SU-DHL-6 (cell line): ENCODE results near the gene SPHK1.

Experiments
- H2AFZ ChIP-seq: fragments of 200-600 bp; sonication (generic); 2 replicates; pipeline ENCODE4 v1.6.1; 2014; ENCODE audit warnings: low read depth, mild to moderate bottlenecking, moderate library complexity, mixed read lengths, antibody characterized with exemption, low read length; ENCODE audit not compliant: severe bottlenecking
- H3F3A ChIP-seq: fragments of 200-600 bp; shearing (Covaris generic); 2 replicates; pipeline ENCODE4 v1.6.0; 2016; ENCODE audit warnings: antibody characterized with exemption, mild to moderate bottlenecking; ENCODE audit not compliant: insufficient read depth
- H3K27ac ChIP-seq: fragments of 200-600 bp; sonication (generic); 2 replicates; pipeline ENCODE4 v1.5.1; 2016; ENCODE audit warnings: low read depth, mild to moderate bottlenecking, low read length, moderate library complexity, mixed read lengths
- H3K27me3 ChIP-seq: fragments of 200-600 bp; sonication (generic), shearing (Covaris generic); 2 replicates; pipeline ENCODE4 v1.6.0; 2014; ENCODE audit warnings: mild to moderate bottlenecking, low read length
- H3K36me3 ChIP-seq: fragments of 200-600 bp; sonication (generic); 2 replicates; pipeline ENCODE4 v1.6.1; 2014; ENCODE audit warnings: mild to moderate bottlenecking, low read length, mixed read lengths
- H3K4me2 ChIP-seq: fragments of 300-600, 200-600 bp; shearing (Covaris generic), sonication (generic); 2 replicates; pipeline ENCODE4 v1.6.0; 2014; ENCODE audit warnings: low read length, low read depth, mild to moderate bottlenecking; ENCODE audit not compliant: poor library complexity, severe bottlenecking
- H3K4me3 ChIP-seq: fragments of 200-600 bp; sonication (generic); 2 replicates; pipeline ENCODE4 v1.5.1; 2014; ENCODE audit warnings: antibody characterized with exemption, low read length, mild to moderate bottlenecking, mixed read lengths; ENCODE audit not compliant: insufficient read depth, poor library complexity, severe bottlenecking
- H3K79me2 ChIP-seq: fragments of 200-600 bp; sonication (generic); 2 replicates; pipeline ENCODE4 v1.6.1; 2014; ENCODE audit warnings: mild to moderate bottlenecking, low read length, moderate library complexity; ENCODE audit not compliant: insufficient read depth
- H3K9ac ChIP-seq: fragments of 200-600 bp; sonication (generic); 2 replicates; pipeline ENCODE4 v1.7.0; 2014; ENCODE audit warnings: mild to moderate bottlenecking, low read length
- H3K9me2 ChIP-seq: fragments of 200-600 bp; sonication (generic); replicated peaks from 2 replicates; pipeline ENCODE4 v1.6.1; 2014; ENCODE audit warnings: low read length; ENCODE audit not compliant: insufficient read depth
- H3K9me3 ChIP-seq: fragments of 200-600 bp; sonication (generic); 2 replicates; pipeline ENCODE4 v1.6.1; 2014; ENCODE audit warnings: low read length, mixed read lengths; ENCODE audit not compliant: insufficient read depth
- H4K20me1 ChIP-seq: fragments of 200-600 bp; sonication (generic); 2 replicates; pipeline ENCODE4 v1.6.1; 2014; ENCODE audit warnings: low read depth, mild to moderate bottlenecking, antibody characterized with exemption, low read length, moderate library complexity, mixed read lengths
- CTCF ChIP-seq: fragments of 200-600 bp; sonication (generic); IDR thresholded peaks from one replicate; pipeline ENCODE4 v1.5.1; 2017; ENCODE audit warnings: antibody characterized with exemption, mild to moderate bottlenecking, low read length, moderate library complexity; ENCODE audit not compliant: insufficient read depth, poor library complexity, severe bottlenecking
- EZH2phosphoT487 ChIP-seq: fragments of 200-600 bp; sonication (generic), shearing (Covaris generic); conservative IDR thresholded peaks from 2 replicates; pipeline ENCODE4 v1.6.1; 2018; ENCODE audit warnings: mild to moderate bottlenecking, antibody characterized with exemption, low read length, moderate library complexity, mixed read lengths

The SPHK1 gene

GRCh38 chr17:76411247-76411646, 26.8 kb downstream of the SPHK1 start:
- Histone ChIP-seq H4K20me1 (no peaks in the 10 kb centered on the region), H3K9me2 (no peaks in the 10 kb centered on the region), H3K4me3 (no peak overlapping the region), H3K36me3 (no peaks in the 10 kb centered on the region), H3F3A (no peaks in the 10 kb centered on the region), H3K9me3 (no peaks in the 10 kb centered on the region), H2AFZ (no peak overlapping the region), H3K4me2 (no peak overlapping the region), H3K9ac (no peak overlapping the region), H3K79me2 (no peaks in the 10 kb centered on the region), H3K27me3 (no peaks in the 10 kb centered on the region), H3K27ac (no peak overlapping the region)
- no peak for TF ChIP-seq EZH2phosphoT487
- no peak for TF ChIP-seq CTCF

GRCh38 chr17:76414334-76415295, 30.2 kb downstream of the SPHK1 start:
- Histone ChIP-seq H3F3A (no peaks in the 10 kb centered on the region), H2AFZ (no peak overlapping the region), H3K27me3 (no peaks in the 10 kb centered on the region), H3K79me2 (no peaks in the 10 kb centered on the region), H3K4me2 (no peak overlapping the region), H4K20me1 (no peaks in the 10 kb centered on the region), H3K27ac (no peak overlapping the region), H3K36me3 (no peaks in the 10 kb centered on the region), H3K9ac (no peak overlapping the region), H3K9me3 (no peaks in the 10 kb centered on the region), H3K4me3 (no peak overlapping the region), H3K9me2 (no peaks in the 10 kb centered on the region)
- TF ChIP-seq EZH2phosphoT487 (no peak), CTCF (no peak)

GRCh38 chr17:76415786-76416185, 31.4 kb downstream of the SPHK1 start:
- Histone ChIP-seq H3K36me3 (no peaks in the 10 kb centered on the region), H3K79me2 (no peaks in the 10 kb centered on the region), H3K27me3 (no peaks in the 10 kb centered on the region), H3F3A (no peaks in the 10 kb centered on the region), H3K9me2 (no peaks in the 10 kb centered on the region), H2AFZ (no peak overlapping the region), H3K27ac (no peak overlapping the region), H4K20me1 (no peaks in the 10 kb centered on the region), H3K9me3 (no peaks in the 10 kb centered on the region), H3K4me2 (no peak overlapping the region), H3K4me3 (no peak overlapping the region), H3K9ac (no peak overlapping the region)
- TF ChIP-seq EZH2phosphoT487 (no peak), CTCF (no peak)
